ENCODE results near the gene GPATCH4.

- TF ChIP-seq EZH2 (IDR thresholded peaks at IDR 0.05; ENCODE audit: low read length, missing control alignments) (no peak), CTCF (conservative IDR thresholded peaks at IDR 0.05 in 1 of 2, IDR thresholded peaks at IDR 0.05 in 1 of 2; ENCODE audit: low read depth in 1 of 2, low read length in 2 of 2) (no peak)
These were observed 31.1 kb upstream of the GPATCH4 start for GRCh38 chr1:156632355-156632754.
